Activated T-cell treated with anti-CD3 and anti-CD28 coated beads, Interleukin-2, amount 50 U/mL, for 24 hours (primary cell): ENCODE results near the gene SDCCAG8.

ENCODE experiments used
- DNase-seq: peaks from one replicate; pipeline ENCODE4 v3.0.0-alpha.2; 2020
- H3K27ac Mint-ChIP-seq: 2 replicates; pipeline ENCODE4 v1.8.0; 2020; ENCODE audit warnings: mild to moderate bottlenecking, mixed read lengths
- H3K27me3 Mint-ChIP-seq: 2 replicates; pipeline ENCODE4 v1.8.0; 2020; ENCODE audit warnings: mixed read lengths
- H3K36me3 Mint-ChIP-seq: 2 replicates; pipeline ENCODE4 v1.8.0; 2020; ENCODE audit warnings: low read depth, mixed read lengths
- H3K4me1 Mint-ChIP-seq: 2 replicates; pipeline ENCODE4 v1.8.0; 2020; ENCODE audit warnings: low read depth, mixed read lengths
- H3K4me3 Mint-ChIP-seq: 2 replicates; pipeline ENCODE4 v1.8.0; 2020; ENCODE audit warnings: mild to moderate bottlenecking, moderate library complexity, mixed read lengths
- H3K9me3 Mint-ChIP-seq: 2 replicates; pipeline ENCODE4 v1.8.0; 2020; ENCODE audit warnings: mixed read lengths

SDCCAG8 gene

DNA sequence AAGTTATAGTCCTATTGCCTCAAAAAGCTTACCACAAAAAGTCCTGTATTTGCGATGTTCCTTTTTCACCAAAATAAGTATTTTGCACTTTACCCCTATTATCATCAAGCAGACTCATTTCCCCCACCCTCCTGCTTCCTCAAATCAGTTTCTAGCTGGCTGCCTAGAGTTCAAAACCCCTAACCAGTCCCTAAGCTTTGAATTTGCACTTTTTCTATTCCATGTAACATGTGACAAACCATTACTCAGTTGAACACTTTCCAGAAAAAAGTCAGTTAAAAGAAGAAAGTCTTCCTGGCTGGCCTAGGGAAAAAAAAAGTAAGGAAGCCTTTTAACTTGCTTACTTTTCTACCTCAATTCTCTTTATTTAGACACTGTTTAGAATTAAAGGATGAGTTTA, 8.9 kb upstream of the SDCCAG8 start:
- Mint-ChIP-seq H3K4me1 (peaks cover 39% of the 10 kb centered on the region), H3K9me3 (peaks cover 2% of the 10 kb centered on the region), H3K4me3 (no peak overlapping the region), H3K36me3 (peaks cover 29% of the 10 kb centered on the region), H3K27ac (no peak overlapping the region), H3K27me3 (no peaks in the 10 kb centered on the region)
- no peak for DNase-seq

DNA sequence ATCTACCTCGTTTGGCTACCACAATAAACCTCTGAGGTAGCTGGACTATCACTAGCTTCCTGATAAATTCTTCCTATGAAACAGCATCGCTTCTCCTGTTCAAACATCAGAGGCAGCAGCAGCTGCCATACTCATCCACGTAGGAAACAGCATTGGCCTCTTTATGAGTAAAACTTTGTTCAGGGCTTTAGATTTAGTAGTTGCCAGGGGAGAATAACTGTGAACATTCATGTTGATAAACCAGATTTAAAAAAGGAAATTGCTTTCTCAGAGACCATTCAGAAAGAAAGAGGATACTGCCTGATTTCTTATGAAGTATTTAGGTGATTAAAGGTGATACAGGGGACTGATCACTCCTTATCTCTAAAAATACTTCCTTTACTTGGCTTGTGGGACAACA, 7.9 kb upstream of the SDCCAG8 start:
- no peak overlapping the region for H3K27ac Mint-ChIP-seq
- DNase-seq = no peak
- H3K36me3 Mint-ChIP-seq = peaks cover 23% of the 10 kb centered on the region
- no peaks in the 10 kb centered on the region for H3K27me3 Mint-ChIP-seq
- H3K4me1 Mint-ChIP-seq = peaks cover 43% of the 10 kb centered on the region
- H3K9me3 Mint-ChIP-seq = peaks cover 2% of the 10 kb centered on the region
- no peak overlapping the region for H3K4me3 Mint-ChIP-seq

DNA sequence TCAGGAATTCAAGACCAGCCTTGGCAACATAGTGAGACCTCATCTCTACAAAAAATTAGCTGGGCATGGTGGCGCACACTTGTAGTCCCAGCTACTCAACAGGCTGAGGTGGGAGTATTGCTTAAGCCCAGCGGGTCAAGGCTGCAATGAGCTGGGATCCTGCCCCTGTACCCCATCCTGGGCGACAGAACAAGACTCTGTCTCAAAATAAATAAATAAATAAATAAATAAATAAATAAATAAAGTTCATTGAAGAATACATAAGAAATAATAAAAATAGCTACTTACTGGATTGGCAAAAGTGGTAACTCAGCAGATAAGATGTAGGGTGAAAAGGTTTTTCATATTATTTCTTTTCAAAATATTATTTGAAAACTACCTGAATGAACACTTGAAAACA, 6.6 kb upstream of the SDCCAG8 start:
- H3K27ac Mint-ChIP-seq = no peak overlapping the region
- H3K27me3 Mint-ChIP-seq = no peaks in the 10 kb centered on the region
- no peak overlapping the region for H3K4me3 Mint-ChIP-seq
- H3K4me1 Mint-ChIP-seq = peaks cover 52% of the 10 kb centered on the region
- DNase-seq = no peak
- H3K9me3 Mint-ChIP-seq = no peaks in the 10 kb centered on the region
- peaks cover 19% of the 10 kb centered on the region for H3K36me3 Mint-ChIP-seq

DNA sequence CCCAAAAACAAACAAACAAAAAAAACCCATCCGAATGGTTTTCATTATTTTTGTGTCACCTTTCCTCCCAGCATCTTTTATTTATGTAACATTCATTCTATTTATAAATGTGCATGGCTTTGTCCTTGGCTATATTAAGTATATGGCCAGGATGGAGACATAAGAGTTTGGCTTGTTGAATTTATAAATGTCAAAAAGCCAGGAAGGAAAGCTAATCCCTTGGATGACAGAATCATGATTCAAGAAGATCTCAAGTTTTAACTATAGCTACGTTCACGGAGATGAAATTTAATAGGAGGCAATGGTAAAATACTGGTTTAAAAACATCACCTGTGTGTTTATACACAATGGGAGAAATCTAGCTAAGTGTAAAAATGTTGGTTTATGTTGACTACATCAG, 5.7 kb upstream of the SDCCAG8 start:
- no peak overlapping the region for H3K27ac Mint-ChIP-seq
- no peak overlapping the region for H3K4me3 Mint-ChIP-seq
- H3K9me3 Mint-ChIP-seq = no peaks in the 10 kb centered on the region
- peaks cover 17% of the 10 kb centered on the region for H3K36me3 Mint-ChIP-seq
- no peaks in the 10 kb centered on the region for H3K27me3 Mint-ChIP-seq
- DNase-seq = no peak
- H3K4me1 Mint-ChIP-seq = peaks cover 49% of the 10 kb centered on the region

DNA sequence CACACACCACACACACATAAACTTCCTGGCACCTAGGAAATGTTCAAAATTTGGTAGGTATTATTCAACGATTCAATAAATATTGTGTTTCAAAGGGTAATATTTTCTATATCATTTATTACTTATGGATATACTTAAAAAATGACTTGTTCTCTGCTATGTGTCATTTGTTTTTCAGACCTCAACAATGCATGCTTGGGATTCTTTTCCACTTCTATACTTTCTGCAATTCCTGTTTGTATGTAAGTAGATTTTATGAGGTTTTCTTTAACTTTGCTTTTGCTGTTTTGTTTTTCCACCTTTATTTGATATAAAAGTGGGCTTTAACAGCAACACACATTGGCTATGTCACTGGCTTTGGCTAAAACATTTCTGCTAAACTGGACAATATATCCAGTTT, 4.3 kb upstream of the SDCCAG8 start:
- Mint-ChIP-seq H3K4me3 (peak overlapping the region; percentile 36), H3K36me3 (peaks cover 29% of the 10 kb centered on the region), H3K27ac (no peak overlapping the region), H3K27me3 (no peaks in the 10 kb centered on the region), H3K9me3 (no peaks in the 10 kb centered on the region), H3K4me1 (peaks cover 55% of the 10 kb centered on the region)
- DNase-seq = no peak

DNA sequence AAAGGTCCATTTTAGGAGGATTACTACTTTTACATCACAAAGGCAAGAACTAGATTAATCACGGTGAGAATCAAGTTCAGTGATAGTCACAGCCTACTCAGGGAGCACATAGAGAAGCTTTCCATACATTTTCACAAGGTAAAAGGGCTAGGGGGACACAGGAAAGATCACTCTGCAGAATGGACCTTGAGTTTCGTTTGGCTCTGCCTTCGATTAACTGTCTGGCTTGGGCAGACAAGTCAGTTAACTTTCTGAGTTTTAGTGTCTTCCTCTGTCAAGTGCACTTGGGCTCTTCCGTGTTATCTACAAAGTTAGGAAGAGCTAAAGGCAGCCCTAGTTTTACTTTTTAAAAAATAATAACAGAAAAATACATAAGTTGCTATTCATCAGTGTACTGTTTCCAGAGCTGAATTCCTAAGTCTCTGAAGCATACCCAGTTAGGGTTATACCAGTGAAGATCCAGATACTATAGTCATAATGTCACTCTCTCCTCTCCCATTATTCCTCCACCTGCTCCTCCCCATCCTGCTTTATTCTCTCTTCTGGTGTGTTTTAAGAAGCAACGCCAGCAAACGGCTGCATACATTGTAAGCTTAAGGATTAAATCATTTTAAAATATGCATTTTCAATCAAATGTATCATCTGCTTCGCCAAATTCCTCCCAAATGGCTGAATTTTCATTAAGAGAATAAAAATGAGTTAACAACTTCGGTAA, 2.5 kb upstream of the SDCCAG8 start:
- no peak for DNase-seq
- Mint-ChIP-seq H3K27ac (peak overlapping the region; percentile 88), H3K4me3 (peak overlapping the region; percentile 99), H3K4me1 (peaks cover 49% of the 10 kb centered on the region), H3K36me3 (peaks cover 29% of the 10 kb centered on the region), H3K9me3 (no peaks in the 10 kb centered on the region), H3K27me3 (no peaks in the 10 kb centered on the region)

DNA sequence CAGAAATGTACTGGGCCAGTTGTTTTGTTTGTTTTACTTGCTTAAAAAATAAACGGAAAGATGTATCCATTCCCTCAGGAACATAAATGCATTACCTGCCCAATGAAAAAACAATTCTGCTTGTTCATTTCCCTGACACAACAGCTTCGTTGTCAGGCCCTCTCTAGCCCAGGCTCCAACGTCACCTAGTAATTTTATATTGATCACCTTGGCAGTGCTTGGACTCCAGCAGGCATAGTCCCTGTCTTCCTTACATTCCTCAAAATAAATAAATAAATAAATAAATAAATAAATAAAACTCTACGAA, 2.0 kb upstream of the SDCCAG8 start:
- Mint-ChIP-seq H3K4me1 (peaks cover 46% of the 10 kb centered on the region), H3K4me3 (peak overlapping the region; percentile 99), H3K27ac (peak overlapping the region; percentile 88), H3K27me3 (no peaks in the 10 kb centered on the region), H3K36me3 (peaks cover 31% of the 10 kb centered on the region), H3K9me3 (no peaks in the 10 kb centered on the region)
- no peak for DNase-seq

DNA sequence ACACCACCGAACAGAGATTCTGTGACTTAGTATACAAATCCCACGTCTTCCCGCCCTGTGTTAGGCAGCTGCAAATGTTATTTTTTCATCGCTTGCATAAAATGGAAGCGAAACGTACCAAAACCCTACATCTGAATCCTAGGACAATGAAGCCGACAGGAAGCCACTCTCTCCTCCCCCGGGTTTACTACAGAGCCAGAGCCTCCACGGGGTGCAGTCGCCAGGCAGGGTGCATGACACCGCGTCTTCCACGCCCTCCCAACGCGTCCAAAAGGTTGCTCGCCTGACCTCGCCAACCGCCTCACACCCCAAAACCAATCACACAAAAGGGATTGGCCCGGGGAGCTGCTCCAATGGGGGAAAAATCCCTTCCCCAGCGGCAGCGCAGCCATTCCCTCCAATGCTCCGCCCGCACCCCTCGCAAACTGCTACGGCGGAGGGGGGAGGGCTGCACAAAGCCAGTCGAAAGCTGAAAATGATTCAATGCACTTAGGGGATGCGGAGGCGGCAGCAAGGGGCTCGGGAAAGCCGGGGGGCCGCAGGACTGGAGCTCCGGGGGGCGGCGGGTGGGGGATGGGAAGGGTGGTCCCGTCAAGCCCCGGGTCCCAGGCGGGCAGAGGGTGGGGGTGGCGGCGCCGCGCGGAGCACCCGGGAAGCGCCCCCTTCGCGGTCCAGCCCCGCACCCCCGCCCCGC, 1.5 kb upstream of the SDCCAG8 start:
- H3K9me3 Mint-ChIP-seq = no peaks in the 10 kb centered on the region
- no peaks in the 10 kb centered on the region for H3K27me3 Mint-ChIP-seq
- H3K4me3 Mint-ChIP-seq = peak overlapping the region; percentile 99
- peaks cover 31% of the 10 kb centered on the region for H3K36me3 Mint-ChIP-seq
- peak overlapping the region; percentile 99 for H3K27ac Mint-ChIP-seq
- peaks cover 45% of the 10 kb centered on the region for H3K4me1 Mint-ChIP-seq
- DNase-seq = peak; percentile 79

DNA sequence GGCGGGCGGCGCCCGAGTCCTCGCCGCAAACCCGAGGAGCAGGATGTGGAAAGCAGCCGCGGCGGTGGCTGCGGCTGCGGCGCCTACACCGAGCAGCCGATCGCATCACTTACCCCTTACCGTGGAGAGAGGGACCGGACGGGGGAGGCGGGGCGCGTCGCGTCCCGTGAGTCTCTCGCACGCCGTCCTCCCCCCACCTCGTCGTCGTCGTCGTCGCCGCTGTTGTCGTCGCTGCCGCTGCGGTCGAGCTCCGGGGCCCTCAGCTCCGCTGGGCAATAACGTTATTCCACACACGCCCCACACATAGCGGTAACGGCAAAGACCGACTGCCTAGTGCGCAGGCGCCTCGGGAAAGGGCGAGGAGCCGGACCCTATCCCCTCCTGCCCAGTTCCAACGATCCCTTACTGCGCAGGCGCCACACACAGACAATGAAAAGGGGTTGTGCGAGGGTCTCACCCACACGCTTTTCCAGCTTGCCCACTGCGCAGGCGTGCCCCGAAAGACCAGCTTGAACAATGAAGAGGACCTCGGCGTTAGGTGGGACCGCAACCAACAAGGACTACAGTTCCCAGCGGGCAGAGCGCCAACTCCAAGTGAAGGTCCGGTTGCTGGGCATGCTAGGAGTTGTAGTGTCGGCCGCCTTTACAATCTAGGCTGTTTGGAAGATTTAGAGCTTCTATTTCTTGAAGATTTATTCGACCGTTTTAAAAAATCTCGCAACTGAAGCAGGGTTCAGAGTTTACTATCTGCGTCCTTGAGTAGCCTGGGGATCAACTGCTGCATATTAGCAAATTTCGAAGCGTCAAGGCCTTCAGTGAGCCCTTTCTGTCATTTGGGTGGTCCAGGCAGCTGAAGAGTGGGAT, 682 bp upstream of the SDCCAG8 start, which contains the start of gene CEP170:
Gene CEP170, minus strand, starts transcription at position 355 of the 864 bp plus-strand sequence. CDS start 30,001 bp downstream, outside the sequence.
- H3K9me3 Mint-ChIP-seq = no peaks in the 10 kb centered on the region
- peak within 1 kb of the TSS; percentile 99 for H3K4me3 Mint-ChIP-seq
- no peaks in the 10 kb centered on the region for H3K27me3 Mint-ChIP-seq
- H3K27ac Mint-ChIP-seq = peak within 1 kb of the TSS; percentile 99
- peaks cover 33% of the 10 kb centered on the region for H3K36me3 Mint-ChIP-seq
- DNase-seq = peak; percentile 92
- peaks cover 48% of the 10 kb centered on the region for H3K4me1 Mint-ChIP-seq

DNA sequence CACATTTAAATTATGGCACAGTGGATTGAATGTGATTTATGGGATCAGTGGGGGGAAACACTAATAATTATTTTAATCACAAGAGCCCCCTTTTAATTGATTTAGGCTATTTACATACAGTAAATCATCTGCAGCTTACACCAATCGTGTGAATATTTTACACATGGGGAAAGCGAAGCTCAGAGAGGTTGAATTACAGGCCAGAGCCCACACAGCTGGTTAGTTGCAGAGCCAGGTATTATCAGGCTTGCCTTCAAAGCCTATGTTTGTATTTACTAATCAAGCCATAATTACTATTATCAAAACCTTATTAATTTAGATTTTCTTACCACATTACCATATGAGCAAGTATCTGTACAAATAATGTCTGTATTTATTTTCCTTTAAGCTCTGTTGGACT, 749 bp downstream of the SDCCAG8 start:
- H3K27me3 Mint-ChIP-seq = no peaks in the 10 kb centered on the region
- H3K4me3 Mint-ChIP-seq = peak overlapping the region; percentile 90
- H3K36me3 Mint-ChIP-seq = peaks cover 39% of the 10 kb centered on the region
- peaks cover 47% of the 10 kb centered on the region for H3K4me1 Mint-ChIP-seq
- no peak for DNase-seq
- no peaks in the 10 kb centered on the region for H3K9me3 Mint-ChIP-seq
- H3K27ac Mint-ChIP-seq = peak overlapping the region; percentile 99

DNA sequence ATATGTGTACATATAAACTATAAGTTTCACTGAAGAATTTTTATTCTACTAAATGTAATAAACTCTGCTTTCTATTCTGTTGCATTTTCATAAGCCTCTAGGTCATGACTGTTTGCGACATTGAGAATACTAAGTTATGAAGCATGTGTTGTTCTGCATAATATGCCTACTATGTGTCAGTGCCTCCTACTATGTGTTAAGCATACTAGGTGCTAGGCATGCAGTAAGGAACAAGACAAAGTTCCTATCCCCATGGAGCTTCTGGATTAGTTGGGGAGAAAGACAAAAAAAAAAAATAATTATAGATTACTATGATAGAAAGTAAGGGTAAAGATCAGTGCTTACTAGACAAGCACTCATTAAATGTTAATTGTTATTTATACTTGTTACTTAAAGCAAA, 1.3 kb downstream of the SDCCAG8 start:
- Mint-ChIP-seq H3K27me3 (no peaks in the 10 kb centered on the region), H3K4me1 (peaks cover 42% of the 10 kb centered on the region), H3K36me3 (peaks cover 34% of the 10 kb centered on the region), H3K9me3 (no peaks in the 10 kb centered on the region), H3K4me3 (peak overlapping the region; percentile 90), H3K27ac (no peak overlapping the region)
- no peak for DNase-seq

DNA sequence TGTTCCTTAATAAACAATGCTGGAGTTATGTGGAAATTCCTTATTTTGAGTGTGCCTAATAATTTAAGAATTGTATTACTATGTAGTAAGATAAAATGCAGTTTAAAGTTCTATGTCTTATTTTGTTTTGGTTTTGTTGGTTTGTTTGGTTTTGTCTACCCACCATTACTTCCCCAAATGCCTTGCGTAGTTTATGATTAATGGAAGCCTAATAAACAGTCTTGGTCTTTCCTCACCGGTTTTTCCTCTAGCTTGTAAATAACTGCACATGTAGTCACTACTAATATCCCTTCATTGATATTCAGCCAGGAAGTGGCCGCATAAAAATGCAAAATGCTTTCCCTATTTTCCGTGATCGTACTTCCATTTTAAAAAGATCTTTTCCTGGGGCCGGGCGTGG, 2.9 kb downstream of the SDCCAG8 start:
- Mint-ChIP-seq H3K27ac (no peak overlapping the region), H3K9me3 (no peaks in the 10 kb centered on the region), H3K36me3 (peaks cover 34% of the 10 kb centered on the region), H3K4me1 (peaks cover 40% of the 10 kb centered on the region), H3K4me3 (no peak overlapping the region), H3K27me3 (no peaks in the 10 kb centered on the region)
- no peak for DNase-seq

DNA sequence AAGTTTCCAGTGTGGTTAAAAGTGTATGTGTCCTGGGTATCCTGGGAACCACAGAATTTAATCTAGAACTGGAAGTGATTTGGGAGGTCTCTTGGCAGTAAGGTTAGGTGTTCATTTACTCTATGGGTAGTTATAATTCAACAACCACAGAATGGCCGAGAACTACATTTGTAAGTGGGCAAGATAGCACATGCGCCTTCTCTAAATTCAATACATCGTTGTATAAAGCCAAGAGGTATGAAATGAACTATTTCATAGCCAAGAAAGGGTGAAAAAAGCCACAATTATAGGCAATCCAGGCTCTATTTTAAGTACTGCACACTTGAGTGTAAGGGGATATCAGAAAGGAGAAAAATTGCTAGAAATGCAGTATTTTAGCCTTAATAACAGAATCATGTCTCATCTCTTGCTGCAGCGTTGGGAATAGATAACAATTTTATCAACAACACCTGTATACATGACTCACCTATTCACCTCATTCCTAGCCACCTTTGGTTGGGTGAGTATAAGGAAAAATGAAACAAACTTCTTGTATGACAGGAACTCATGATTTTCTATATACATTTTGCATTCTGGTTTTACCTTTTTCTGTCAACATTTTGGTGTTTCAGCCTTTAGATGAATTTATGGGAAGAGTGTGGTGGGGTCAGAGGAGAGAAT, 4.5 kb downstream of the SDCCAG8 start:
- Mint-ChIP-seq H3K4me1 (peaks cover 48% of the 10 kb centered on the region), H3K27me3 (no peaks in the 10 kb centered on the region), H3K36me3 (peaks cover 26% of the 10 kb centered on the region), H3K4me3 (no peak overlapping the region), H3K27ac (no peak overlapping the region), H3K9me3 (no peaks in the 10 kb centered on the region)
- no peak for DNase-seq

DNA sequence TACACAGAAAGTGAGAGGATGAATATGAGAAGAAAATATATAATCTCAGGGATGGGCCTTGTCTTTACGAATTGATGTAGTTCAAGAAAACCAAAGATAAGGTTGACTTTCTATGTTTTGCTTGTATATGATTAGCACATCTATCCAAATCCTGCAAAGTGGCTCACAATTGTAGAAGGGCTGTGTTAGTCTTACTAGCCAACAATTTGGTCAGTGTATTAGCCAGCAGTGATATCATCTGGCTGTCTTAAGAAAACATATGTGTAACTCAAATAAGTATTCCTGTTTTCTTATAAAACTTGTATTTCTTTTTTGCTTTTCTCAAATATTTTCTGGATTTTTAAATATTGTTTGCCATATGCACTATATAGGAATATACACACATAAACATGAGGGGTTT, 5.5 kb downstream of the SDCCAG8 start:
- H3K4me3 Mint-ChIP-seq = no peak overlapping the region
- peaks cover 43% of the 10 kb centered on the region for H3K4me1 Mint-ChIP-seq
- H3K27me3 Mint-ChIP-seq = no peaks in the 10 kb centered on the region
- H3K36me3 Mint-ChIP-seq = peaks cover 18% of the 10 kb centered on the region
- DNase-seq = no peak
- no peak overlapping the region for H3K27ac Mint-ChIP-seq
- no peaks in the 10 kb centered on the region for H3K9me3 Mint-ChIP-seq
